ENCODE measurements around the gene STYXL1.
"Not testable (repeated sequence)": the region's sequence is repeated elsewhere in the genome, so short reads cannot be mapped to it uniquely, and the experiment has no call there.

The STYXL1 gene

GRCh38 chr7:76029682-76030081 lies 18.1 kb downstream of the STYXL1 start:
- DNase-seq (ENCODE audit: low read depth): not testable (repeated sequence)

- no peak for DNase-seq (ENCODE audit: low read depth)
Measured at GRCh38 chr7:76023002-76023401, 24.8 kb downstream of the STYXL1 start.

- DNase-seq (ENCODE audit: low read depth): no peak
Measured at GRCh38 chr7:76022026-76022780, 25.6 kb downstream of the STYXL1 start.

- peak; percentile 47 for DNase-seq (ENCODE audit: low read depth)
Measured at GRCh38 chr7:76020031-76020714, 27.6 kb downstream of the STYXL1 start.

- not testable (repeated sequence) for DNase-seq (ENCODE audit: low read depth)
Measured at GRCh38 chr7:76018520-76018919, 29.3 kb downstream of the STYXL1 start.

GRCh38 chr7:76016191-76016947 lies 31.4 kb downstream of the STYXL1 start:
- DNase-seq (ENCODE audit: low read depth): peak; percentile 47

- peak; percentile 88 for DNase-seq (ENCODE audit: low read depth)
Measured at GRCh38 chr7:76011442-76011861, 36.3 kb downstream of the STYXL1 start.

GRCh38 chr7:76009672-76010600 lies 37.9 kb downstream of the STYXL1 start:
- DNase-seq (ENCODE audit: low read depth): no peak

- DNase-seq (ENCODE audit: low read depth): no peak
Measured at GRCh38 chr7:76008156-76008687, 39.6 kb downstream of the STYXL1 start.

- not testable (repeated sequence) for DNase-seq (ENCODE audit: low read depth)
Measured at GRCh38 chr7:76005004-76005403, 42.8 kb downstream of the STYXL1 start.

- no peak for DNase-seq (ENCODE audit: low read depth)
Measured at GRCh38 chr7:76003351-76003750, 44.4 kb downstream of the STYXL1 start.

GRCh38 chr7:76002822-76003221 lies 45.0 kb downstream of the STYXL1 start:
- DNase-seq (ENCODE audit: low read depth): no peak

GRCh38 chr7:76002139-76002538 lies 45.7 kb downstream of the STYXL1 start:
- DNase-seq (ENCODE audit: low read depth): no peak

- no peak for DNase-seq (ENCODE audit: low read depth)
Measured at GRCh38 chr7:76000566-76000965, 47.2 kb downstream of the STYXL1 start.

- DNase-seq (ENCODE audit: low read depth): no peak
Measured at GRCh38 chr7:75998038-75998437, 49.8 kb downstream of the STYXL1 start.

- no peak for DNase-seq (ENCODE audit: low read depth)
Measured at GRCh38 chr7:75996476-75996875, 51.3 kb downstream of the STYXL1 start.

GRCh38 chr7:75995996-75996395 lies 51.8 kb downstream of the STYXL1 start:
- no peak for DNase-seq (ENCODE audit: low read depth)

GRCh38 chr7:75995052-75995471 lies 52.7 kb downstream of the STYXL1 start:
- DNase-seq (ENCODE audit: low read depth): no peak

- DNase-seq (ENCODE audit: low read depth): peak; percentile 95
Measured at GRCh38 chr7:75994388-75995051, 53.3 kb downstream of the STYXL1 start, which contains the start of gene TMEM120A. Gene TMEM120A, minus strand, starts transcription at chr7:75994595. Its CDS starts 25 bp downstream, at chr7:75994570.

- DNase-seq (ENCODE audit: low read depth): peak; percentile 50
Measured at GRCh38 chr7:75993689-75994387, 54.0 kb downstream of the STYXL1 start.
